HG02938 (cell line): ENCODE measurements around the gene STMN1.
"Not testable (repeated sequence)": the region's sequence is repeated elsewhere in the genome, so short reads cannot be mapped to it uniquely, and the experiment has no call there.

Experiments
- ATAC-seq: cut with Tn5 transposase; IDR thresholded peaks from one replicate; pipeline ENCODE4 v1.9.1; 2021; ENCODE audit warnings: mild to moderate bottlenecking, moderate library complexity; ENCODE audit not compliant: unreplicated experiment

Gene STMN1

DNA sequence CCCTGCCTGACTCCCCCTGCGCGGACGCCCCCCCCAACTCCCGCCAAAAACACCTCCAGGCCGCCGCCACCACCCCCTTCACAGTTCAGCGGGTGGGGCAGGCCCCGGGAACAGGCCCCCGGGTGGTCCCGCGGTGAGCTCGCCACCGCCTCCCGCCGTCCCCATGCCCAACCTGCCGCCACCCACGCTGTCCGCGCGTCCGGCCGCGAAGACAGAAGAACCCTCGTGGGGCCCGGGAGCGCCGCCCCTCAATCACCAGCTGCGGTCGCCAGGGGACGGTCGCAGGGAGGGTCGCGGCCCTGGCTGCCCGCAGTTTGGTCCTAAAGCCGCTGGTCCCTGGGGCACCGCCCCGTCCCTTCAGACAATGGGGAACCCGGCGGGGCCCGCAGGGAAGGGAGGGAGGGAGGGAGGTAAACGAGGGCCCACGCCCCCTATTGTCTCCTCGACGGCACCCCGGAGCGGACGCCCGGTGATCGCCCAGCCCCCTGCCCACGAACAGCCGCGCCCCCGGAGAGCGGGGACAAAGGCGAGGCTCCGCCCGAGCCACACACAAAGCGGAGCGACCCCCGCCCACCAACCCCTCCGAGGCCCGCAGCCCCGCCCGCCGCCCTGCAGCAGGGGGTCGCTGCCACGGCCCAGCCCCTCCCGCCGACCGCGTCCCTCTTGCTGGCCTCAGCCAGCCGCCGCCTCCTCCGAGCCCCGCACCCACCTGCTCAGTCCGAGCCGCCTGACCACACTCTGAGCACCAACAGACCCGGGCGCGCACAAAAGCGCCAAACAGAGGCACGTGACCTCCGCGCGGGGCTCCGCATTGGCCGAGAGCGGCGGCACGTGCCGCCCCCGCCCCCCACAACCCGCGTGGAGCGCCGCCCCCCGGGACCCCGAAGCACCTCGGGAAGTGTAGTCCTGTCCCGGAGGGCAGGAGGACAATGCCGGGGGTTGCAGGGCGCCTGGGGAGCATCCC, at the start of gene STMN1:
STMN1 (minus strand) TSS at position 740 of the 964 bp plus-strand sequence. CDS start 1,743 bp downstream, outside the sequence.
- ATAC-seq, result peak; percentile 50

GRCh38 chr1:25955553-25955952, 49.3 kb upstream of the STMN1 start:
- no peak for ATAC-seq

- no peak for ATAC-seq
Measured at GRCh38 chr1:25954282-25954938, 48.2 kb upstream of the STMN1 start.

DNA sequence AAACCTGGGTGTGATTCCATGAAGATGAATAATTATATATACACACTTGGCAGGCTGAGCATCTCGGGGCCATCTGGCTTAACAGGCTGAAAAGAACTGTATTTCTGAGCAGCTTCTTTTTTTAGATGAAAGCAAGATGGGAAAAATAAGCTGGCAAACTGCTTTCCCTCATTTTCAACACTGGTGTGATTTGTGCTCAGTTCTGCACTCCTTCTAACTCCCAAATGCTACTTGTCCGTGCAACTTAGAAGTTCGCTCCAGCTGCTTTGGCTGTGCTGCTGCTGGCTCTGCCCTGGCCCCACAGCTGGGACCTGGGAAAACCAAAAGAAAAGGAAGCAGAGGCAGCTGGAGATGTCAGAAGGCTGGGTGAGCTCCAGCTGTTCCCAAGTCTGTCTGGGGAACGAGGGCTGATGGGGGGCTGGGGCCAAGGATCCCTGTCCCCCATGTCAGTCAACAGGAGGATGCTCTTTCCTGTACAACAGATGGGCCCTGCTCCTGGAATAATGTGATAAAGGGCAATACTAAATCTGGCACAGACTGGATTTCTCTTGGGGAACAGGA, 46.7 kb upstream of the STMN1 start:
- ATAC-seq, result no peak

GRCh38 chr1:25948641-25949040, 42.4 kb upstream of the STMN1 start:
- ATAC-seq, result no peak

- no peak for ATAC-seq
Measured at GRCh38 chr1:25947027-25947426, 40.8 kb upstream of the STMN1 start.

- no peak for ATAC-seq
Measured at GRCh38 chr1:25945761-25946160, 39.5 kb upstream of the STMN1 start.

GRCh38 chr1:25944986-25945385, 38.8 kb upstream of the STMN1 start:
- no peak for ATAC-seq

GRCh38 chr1:25943511-25943910, 37.3 kb upstream of the STMN1 start:
- ATAC-seq, result not testable (repeated sequence)

GRCh38 chr1:25936947-25937346, 30.7 kb upstream of the STMN1 start:
- no peak for ATAC-seq

- ATAC-seq, result no peak
Measured at GRCh38 chr1:25933479-25934365, 27.5 kb upstream of the STMN1 start.

DNA sequence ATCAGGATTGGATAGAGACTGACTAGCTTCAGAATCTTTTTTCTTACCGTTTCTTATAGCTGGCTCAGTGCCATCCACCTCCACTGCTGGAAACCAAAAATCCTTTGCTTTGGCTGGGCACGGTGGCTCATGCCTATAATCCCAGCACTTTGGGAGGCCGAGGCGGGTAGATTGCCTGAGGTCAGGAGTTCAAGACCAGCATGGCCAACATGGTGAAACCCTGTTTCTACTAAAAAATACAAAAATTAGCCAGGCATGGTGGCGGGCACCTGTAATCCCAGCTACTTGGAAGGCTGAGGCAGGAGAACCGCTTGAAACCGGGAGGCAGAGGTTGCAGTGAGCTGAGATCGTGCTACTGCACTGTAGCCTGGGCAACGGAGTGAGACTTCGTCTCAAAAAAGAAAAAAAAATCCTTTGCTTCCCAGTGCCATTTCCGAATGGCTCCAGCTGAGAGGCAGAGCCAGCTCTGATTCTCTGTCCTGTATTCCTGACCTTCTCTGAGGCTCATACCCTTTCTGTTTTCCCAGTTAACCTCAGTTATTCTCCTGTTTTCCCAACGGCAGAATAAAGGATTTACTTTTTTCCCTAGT, 26.7 kb upstream of the STMN1 start:
- not testable (repeated sequence) for ATAC-seq

GRCh38 chr1:25932321-25932720, 26.1 kb upstream of the STMN1 start:
- no peak for ATAC-seq

DNA sequence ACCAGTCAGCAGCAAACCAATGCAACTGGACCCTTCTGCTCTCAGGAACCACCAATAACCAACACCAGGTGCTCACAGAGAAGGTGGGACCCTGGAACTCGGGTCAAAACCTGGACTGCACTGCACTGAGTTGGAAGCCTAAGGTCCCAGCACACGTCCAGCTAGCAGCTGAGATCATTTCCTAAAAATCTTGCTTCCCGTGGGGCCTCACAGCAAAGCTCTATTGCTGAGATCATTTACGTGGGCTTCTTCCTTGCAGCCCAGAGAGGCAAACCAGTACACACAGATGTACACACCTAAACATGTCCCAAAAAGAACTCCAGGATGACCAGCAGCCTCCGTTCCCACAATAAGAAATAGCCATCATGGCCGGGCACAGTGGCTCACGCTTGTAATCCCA, 22.8 kb upstream of the STMN1 start:
- no peak for ATAC-seq

DNA sequence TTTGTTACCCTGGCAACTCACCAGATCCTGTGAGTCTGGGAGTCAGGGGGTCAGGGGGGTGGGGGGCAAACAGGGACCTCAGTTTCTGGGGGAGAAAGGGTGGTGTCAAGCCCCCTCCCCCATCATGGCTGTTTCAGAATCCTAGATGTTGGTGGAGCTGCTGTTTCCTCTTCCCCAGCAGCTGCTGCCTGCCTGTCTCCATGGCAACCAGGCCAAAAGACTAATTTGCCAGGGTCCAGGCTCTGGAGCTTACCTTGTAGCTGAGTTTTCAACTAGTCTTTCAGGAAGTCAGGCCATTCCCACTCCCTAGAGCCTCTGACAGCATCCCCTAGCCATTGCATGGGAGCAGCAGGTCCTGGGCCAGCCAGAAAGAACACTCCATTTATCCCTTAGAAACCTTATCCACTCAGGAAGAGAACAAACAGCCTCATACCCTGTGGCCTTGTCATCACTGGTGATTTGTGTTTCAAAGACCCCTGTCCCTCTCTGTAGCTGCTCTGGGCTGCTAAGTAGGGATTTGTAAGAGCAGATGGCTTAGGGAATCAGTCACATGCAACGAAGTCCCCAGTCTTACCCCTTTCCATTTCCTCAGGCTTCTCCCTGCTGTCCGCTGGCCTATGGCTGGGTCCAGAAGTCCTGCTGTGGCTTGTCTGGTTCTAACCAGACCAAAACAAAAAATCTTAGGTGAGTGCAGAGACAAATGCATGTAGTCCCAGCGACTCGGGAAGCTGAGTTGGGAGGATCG, 21.5 kb upstream of the STMN1 start:
- ATAC-seq, result no peak

DNA sequence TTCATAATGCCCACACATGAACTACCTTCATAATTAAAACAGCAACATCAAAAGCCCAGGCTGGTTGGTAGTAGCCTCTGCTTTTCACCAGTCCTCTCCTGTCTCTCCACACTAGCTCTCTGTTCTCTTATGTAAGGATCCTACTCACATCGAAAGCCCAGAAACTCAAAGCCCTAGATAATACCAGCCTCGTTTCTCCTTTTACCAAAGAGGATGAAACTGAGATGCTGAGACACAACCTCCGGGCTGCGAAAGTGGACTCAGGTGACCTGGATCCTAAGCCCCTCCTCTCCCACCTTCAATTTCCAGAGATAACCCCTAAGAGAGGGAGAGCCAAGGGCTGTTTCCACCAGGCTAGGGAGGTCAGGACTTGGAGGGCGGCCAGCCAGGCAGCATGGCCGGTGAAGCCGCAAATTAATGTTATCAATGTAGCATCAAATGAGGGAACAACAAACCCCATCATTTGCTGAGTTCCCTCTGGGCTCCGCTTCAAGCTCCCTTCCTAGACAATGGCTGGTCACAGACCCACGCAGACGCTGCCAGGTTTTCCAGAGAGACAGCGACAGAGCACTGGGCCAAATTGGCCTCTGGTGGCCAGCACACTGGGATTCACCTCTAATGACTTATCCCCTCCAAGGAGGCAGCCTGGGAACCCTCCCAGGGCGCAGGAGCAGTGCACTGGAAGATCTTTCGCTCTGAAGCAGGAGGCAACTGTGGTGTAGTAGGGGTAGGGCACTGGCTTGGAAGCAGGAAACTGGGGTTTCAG, 20.7 kb upstream of the STMN1 start:
- no peak for ATAC-seq

DNA sequence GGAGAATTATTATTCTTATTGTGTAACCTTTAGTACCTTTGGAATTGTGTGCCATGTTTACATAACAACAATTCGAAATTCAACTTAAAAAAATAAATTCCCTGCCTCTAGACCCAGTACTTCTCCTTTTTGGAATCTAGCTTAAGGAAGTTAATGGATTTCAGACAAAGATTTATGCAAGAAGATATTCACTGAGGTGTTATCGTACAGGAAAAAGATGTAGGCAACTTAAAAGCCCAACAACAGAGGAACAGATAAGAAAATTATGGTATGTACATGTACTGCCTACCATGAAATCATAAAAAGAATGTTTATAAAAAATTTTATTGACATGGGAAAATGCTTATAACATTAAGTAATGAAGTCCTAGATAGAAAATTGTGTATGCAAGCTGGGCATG, 18.2 kb upstream of the STMN1 start:
- no peak for ATAC-seq

DNA sequence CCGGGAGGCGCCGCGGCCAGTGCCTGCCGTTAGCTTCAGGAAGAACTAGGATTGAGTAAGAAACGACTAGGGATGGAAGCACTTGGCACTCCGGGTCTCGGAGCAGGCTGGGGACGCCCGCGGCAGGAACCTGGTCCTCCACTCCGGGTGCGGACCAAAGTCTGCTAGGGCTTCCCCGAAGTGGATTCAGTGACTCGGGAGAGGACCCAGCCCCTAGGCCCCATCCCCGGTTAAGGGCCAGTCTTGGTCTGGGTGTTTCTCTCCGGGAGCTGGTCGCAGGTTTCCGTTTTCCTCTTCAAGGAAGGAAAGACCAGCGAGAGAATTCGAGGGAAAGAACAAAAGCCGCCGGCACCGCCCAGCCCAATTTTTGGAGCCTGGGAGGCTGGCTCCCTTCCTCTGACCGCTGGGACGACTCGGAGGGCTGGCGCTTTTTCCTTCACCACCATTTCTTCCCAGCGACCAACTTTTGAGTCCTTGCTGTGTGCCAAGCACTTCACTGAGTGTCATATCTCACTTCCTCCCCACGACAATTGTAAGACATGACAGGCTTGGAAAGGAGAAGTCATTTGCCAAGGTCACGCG, 16.8 kb upstream of the STMN1 start:
- ATAC-seq, result no peak
